HG03354 (cell line): ENCODE data around the gene NDUFB2.
"Not testable (repeated sequence)": the region's sequence is repeated elsewhere in the genome, so short reads cannot be mapped to it uniquely, and the experiment has no call there.

Source experiments
- ATAC-seq: cut with Tn5 transposase; IDR thresholded peaks from one replicate; pipeline ENCODE4 v1.9.1; 2021; ENCODE audit warnings: mild to moderate bottlenecking; ENCODE audit not compliant: unreplicated experiment, poor library complexity, severe bottlenecking

Gene NDUFB2

DNA sequence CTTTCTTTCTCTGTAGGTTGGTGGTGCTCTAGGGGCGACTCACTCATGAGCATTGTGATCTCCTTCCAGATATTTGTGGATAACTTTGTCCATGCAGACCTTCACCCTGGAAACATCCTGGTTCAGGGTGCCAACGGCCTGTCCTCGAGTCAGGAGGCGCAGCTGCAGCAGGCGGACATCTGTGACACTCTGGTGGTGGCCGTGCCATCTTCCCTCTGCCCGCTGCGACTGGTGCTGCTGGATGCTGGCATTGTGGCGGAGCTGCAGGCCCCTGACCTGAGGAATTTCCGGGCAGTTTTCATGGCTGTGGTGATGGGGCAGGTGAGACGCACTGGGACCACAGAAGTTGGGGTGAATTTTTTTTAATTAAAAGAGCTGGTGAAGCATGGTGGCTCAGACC is 9.6 kb upstream of the NDUFB2 start:
- no peak for ATAC-seq

- no peak for ATAC-seq
Measured at GRCh38 chr7:140688341-140688740, 8.2 kb upstream of the NDUFB2 start.

DNA sequence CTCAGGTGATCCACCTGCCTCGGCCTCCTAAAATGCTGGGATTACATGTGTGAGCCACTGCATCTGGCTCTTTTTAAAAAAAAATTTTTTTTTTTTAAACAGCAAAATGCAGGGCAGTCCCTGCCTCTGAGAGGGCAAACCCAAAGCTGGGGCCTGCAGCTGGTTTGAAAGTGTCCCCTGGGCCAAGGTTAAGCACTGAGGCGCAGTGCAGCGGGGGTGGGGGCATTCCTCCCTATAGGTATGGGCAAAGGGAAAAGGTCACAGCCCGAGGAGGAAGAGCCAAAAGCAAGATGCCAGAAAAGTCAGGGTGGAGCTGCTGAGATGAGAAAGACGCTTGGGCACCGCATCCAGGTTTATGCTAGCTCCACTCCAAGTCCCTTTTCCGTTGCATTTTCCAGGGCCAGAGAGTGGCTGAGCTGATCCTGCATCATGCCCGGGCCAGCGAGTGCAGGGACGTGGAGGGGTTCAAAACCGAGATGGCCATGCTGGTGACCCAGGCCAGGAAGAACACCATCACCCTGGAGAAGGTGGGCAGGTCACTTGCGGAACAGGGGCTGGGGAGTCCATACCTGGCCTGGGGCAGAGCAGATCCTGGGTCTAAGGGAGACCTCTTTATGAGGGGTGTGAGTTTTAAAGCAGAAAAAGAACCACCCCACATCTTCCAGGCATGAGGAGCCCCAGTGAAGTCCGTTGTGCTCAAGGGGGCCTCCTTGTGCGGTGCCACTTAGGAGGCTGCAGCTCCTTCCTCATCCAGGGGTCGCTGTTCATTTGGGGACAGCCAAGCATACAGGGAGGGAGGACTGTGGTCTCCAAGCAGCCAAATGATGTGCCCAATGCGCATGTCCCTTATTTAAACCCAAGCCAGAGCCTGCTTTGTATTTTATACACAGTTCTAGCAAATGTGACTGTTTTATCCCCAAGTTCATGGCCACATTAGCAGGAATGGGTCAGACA is 7.0 kb upstream of the NDUFB2 start:
- ATAC-seq, result no peak

DNA sequence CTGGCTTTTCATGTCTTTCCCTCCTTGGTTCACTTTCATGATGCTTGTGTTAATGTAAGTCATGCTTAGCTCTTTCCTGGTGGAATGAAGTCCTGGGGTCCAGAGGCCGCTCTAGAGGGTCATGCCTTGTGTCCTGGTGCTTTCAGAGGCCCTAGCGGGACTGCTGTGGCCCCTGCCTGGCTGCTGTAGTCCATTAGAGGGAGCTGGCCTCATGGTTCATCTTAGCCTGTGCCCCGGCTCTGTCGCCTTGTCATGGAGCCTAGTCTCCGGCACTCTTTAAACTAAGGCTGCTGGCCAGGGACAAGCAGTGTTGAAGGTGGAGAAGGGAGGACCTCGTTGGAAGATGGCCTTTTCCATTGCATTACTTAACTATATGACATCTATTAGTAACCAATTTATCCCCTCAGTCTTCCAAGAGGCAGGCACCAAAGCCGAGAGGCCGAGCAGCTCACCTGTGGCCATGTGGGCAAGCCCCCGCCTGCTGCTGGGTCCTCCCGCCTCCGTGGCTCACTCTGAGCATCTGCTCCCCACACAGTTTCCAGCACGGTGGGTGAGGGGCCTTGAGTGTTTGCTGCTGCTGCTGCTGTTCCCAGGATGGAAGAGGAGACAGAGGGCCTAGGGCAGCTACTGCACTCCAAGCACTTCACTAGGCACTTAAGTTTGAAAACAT is 5.0 kb upstream of the NDUFB2 start:
- no peak for ATAC-seq

- ATAC-seq, result not testable (repeated sequence)
Measured at GRCh38 chr7:140693849-140694248, 2.7 kb upstream of the NDUFB2 start.

DNA sequence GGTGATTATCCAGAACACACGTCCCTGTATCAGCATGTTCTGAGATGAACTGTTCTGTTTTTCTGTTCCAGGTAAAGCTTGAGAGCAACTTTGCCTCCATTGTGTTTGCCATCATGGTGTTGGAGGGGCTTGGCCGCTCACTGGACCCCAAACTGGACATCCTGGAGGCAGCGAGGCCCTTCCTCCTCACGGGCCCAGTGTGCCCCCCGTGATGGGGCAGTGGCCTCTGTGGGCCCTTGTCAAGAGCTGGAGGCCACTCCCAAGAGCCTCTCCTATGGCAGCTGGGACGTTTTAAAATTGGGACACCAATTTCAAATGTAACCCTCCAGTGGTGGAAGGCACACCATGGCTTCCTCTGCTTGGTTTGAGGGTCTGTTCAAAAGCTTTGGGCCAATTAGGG is 1.9 kb upstream of the NDUFB2 start:
- ATAC-seq, result no peak

GRCh38 chr7:140695381-140695780 is 1.1 kb upstream of the NDUFB2 start:
- ATAC-seq, result no peak

- peak; percentile 13 for ATAC-seq
Measured at GRCh38 chr7:140696024-140696679, 356 bp upstream of the NDUFB2 start.

DNA sequence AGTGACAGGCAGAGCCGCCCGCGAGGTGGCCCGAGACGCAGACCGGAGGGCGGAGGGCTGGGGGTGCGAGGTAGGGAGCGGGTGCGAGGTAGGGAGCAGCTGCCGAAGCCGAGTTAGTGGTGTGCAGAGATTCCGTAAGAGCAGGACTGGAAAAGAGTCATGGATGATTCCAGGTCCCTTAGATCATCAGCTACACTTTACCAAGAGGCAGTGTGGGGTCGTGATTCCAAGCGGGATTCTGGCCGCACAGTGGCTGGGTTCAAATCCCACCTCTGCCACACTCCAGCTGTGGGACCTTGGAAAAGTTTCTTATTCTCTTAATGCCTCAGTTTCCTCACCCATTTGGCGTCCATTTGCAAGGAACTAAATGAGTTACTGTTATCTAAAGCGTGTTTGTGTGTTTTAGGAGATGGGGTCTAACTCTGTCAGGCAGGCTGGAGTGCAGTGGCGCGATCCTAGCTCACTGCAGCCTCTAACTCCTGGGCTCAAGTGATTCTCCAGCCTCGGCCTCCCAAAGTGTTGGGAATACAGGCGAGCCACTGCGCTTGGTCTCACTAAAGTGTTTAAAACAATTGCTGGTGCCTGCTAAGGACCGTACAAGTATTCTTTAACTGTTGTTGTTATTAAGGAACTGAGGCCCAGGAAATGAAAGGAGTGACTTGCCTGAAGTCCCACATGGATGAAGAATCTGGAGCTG is 1.1 kb downstream of the NDUFB2 start:
- ATAC-seq, result no peak

DNA sequence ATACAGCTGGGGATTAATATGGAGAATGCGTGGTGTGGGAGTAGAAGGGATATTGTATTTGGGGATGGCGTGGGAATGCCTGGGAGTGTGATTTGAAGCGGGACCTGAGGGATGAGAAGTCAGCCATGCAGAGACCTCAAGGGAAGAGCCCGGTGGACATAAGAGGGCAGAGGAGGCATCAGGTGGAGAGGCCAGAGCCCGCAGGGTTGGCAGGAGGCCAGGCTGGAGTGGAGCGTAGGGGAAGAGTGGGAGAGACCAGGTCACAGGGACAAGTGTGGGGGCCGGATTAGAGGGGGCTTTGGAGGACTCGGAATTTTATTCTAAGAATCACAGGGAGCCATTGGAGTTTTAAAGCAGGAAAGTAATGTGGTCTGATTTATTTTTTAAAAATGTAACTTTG is 2.0 kb downstream of the NDUFB2 start:
- ATAC-seq, result no peak

DNA sequence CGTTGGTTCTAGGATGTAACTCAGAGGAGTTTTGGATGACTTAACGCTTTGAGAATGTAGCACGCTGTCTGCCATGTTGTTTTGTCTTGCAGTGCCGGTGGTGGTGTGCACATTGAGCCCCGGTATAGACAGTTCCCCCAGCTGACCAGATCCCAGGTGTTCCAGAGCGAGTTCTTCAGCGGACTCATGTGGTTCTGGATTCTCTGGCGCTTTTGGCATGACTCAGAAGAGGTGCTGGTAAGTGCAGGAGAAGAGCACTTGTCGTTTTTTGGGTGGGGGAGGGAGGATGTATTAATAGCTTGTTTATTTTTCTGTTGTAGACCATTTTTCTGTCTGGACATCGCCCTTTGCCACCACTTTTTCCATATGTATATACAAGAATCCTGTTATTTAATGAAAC is 6.3 kb downstream of the NDUFB2 start:
- no peak for ATAC-seq

GRCh38 chr7:140704205-140704604 is 7.7 kb downstream of the NDUFB2 start:
- no peak for ATAC-seq

- no peak for ATAC-seq
Measured at GRCh38 chr7:140707132-140707531, 10.6 kb downstream of the NDUFB2 start.

GRCh38 chr7:140708764-140709163 is 12.3 kb downstream of the NDUFB2 start:
- ATAC-seq, result not testable (repeated sequence)

- not testable (repeated sequence) for ATAC-seq
Measured at GRCh38 chr7:140712392-140712791, 15.9 kb downstream of the NDUFB2 start.

GRCh38 chr7:140714331-140715040 is 18.0 kb downstream of the NDUFB2 start:
- no peak for ATAC-seq

- ATAC-seq, result no peak
Measured at GRCh38 chr7:140719721-140720120, 23.2 kb downstream of the NDUFB2 start.

GRCh38 chr7:140722254-140722653 is 25.7 kb downstream of the NDUFB2 start:
- no peak for ATAC-seq

GRCh38 chr7:140723006-140723405 is 26.5 kb downstream of the NDUFB2 start:
- ATAC-seq, result no peak
